Activated naive CD4-positive, alpha-beta T cell treated with anti-CD3 and anti-CD28 coated beads, Interleukin-2, amount 10 ng/mL, durations not matched to agents 7 days and 5 days (primary cell): ENCODE results near the gene PCCA.
A peak's percentile ranks its signal among the peaks of the same experiment; 100 is the strongest.

Source experiments
- CTCF ChIA-PET: fragments of 350-600 bp; sonication (Branson Sonifier 250); formaldehyde crosslinking; loops from one replicate; lab custom pipeline; 2021; ENCODE audit warnings: antibody characterized with exemption; lab: Charles Lee
- DNase-seq: peaks from one replicate; pipeline ENCODE4 v3.0.0-alpha.2; 2020
- H3K27ac Mint-ChIP-seq: one replicate; pipeline ENCODE4 v1.8.0; 2021; ENCODE audit warnings: mild to moderate bottlenecking, moderate library complexity, mixed read lengths
- H3K27me3 Mint-ChIP-seq: one replicate; pipeline ENCODE4 v1.8.0; 2021; ENCODE audit warnings: mild to moderate bottlenecking, mixed read lengths
- H3K36me3 Mint-ChIP-seq: one replicate; pipeline ENCODE4 v1.8.0; 2021; ENCODE audit warnings: mixed read lengths
- H3K4me1 Mint-ChIP-seq: one replicate; pipeline ENCODE4 v1.8.0; 2021; ENCODE audit warnings: mixed read lengths
- H3K4me3 Mint-ChIP-seq: one replicate; pipeline ENCODE4 v1.8.0; 2021; ENCODE audit warnings: mild to moderate bottlenecking, moderate library complexity, mixed read lengths
- H3K9me3 Mint-ChIP-seq: one replicate; pipeline ENCODE4 v1.8.0; 2021; ENCODE audit warnings: mixed read lengths

PCCA gene

DNA sequence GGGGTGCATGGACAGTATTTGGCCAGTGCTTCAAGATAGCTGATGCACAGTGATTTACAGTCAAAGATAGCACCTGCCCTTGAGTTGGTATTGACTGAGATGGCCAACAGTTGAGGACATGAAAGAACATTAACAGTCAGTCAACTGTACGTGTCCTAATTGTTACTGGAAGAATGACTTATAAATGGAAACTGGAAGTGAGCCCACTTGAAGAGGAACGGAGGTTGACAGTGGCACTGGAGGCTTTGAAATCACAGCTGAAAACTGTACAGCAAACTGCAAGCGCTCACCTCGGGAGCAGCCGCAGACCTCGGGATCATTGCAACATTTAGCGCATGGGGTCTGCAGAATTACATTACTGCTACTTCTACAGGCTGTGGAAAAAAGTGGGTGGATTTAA lies 422.6 kb downstream of the PCCA start:
- H3K27ac Mint-ChIP-seq, result no peak overlapping the region
- no peaks in the 10 kb centered on the region for H3K9me3 Mint-ChIP-seq
- no peak for DNase-seq
- CTCF ChIA-PET, result interaction anchor here (1.0 kb wide), 1 partner anchor 853 kb away, joined by 3 read pairs; no protein-coding TSS in a partner anchor
- H3K4me1 Mint-ChIP-seq, result peaks cover 16% of the 10 kb centered on the region
- no peak overlapping the region for H3K4me3 Mint-ChIP-seq
- H3K27me3 Mint-ChIP-seq, result no peaks in the 10 kb centered on the region
- no peaks in the 10 kb centered on the region for H3K36me3 Mint-ChIP-seq

DNA sequence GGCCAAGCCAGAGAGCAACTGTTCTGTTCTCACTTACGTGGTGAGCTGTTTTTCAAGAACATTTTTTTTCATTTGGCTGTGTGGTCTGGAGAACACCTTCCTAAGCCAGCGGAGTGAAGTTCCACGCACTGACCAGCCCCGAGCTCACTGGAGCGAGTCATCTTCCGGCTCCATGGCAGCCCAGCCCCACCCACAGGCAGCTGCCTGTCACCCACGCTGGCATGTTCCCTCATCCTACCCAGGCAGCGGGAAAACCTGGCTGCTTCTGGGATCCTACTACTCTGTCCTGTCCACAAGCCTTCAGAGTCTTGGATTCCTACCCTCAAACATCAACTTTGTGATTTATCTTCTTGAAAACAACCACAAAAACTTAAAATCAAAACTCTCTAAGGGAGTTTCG lies 423.5 kb downstream of the PCCA start:
- CTCF ChIA-PET, result interaction anchor here (1.6 to 3.8 kb wide), 3 partner anchors 323 to 856 kb away, joined by 4 to 17 read pairs (median 7); no protein-coding TSS in a partner anchor
- Mint-ChIP-seq H3K4me3 (no peak overlapping the region), H3K36me3 (no peaks in the 10 kb centered on the region), H3K27me3 (no peaks in the 10 kb centered on the region), H3K4me1 (peaks cover 8% of the 10 kb centered on the region), H3K9me3 (no peaks in the 10 kb centered on the region), H3K27ac (no peak overlapping the region)
- DNase-seq, result no peak

DNA sequence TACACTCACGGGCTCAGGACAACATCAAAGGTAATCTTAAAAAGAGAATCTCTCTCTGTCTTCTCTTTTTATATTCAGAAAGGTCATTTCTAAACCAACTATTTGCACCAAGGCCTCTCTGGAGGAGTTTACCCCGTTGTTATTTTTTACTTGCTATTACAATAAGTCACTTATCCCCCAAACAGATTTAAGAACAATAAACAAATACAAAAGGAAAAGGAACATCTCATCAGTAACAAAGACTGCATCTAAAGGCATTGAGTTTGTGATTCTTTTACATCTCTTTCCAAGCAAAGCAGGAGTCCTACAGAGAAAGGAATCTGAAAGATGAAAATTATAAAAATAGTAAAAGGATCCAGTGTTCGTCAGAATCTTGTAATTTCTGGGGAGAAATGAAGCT lies 424.3 kb downstream of the PCCA start:
- CTCF ChIA-PET, result interaction anchor here (1.6 to 3.8 kb wide), 3 partner anchors 323 to 857 kb away, joined by 4 to 17 read pairs (median 7); no protein-coding TSS in a partner anchor
- Mint-ChIP-seq H3K4me1 (peaks cover 14% of the 10 kb centered on the region), H3K9me3 (no peaks in the 10 kb centered on the region), H3K27me3 (no peaks in the 10 kb centered on the region), H3K4me3 (no peak overlapping the region), H3K36me3 (no peaks in the 10 kb centered on the region), H3K27ac (no peak overlapping the region)
- DNase-seq, result no peak

DNA sequence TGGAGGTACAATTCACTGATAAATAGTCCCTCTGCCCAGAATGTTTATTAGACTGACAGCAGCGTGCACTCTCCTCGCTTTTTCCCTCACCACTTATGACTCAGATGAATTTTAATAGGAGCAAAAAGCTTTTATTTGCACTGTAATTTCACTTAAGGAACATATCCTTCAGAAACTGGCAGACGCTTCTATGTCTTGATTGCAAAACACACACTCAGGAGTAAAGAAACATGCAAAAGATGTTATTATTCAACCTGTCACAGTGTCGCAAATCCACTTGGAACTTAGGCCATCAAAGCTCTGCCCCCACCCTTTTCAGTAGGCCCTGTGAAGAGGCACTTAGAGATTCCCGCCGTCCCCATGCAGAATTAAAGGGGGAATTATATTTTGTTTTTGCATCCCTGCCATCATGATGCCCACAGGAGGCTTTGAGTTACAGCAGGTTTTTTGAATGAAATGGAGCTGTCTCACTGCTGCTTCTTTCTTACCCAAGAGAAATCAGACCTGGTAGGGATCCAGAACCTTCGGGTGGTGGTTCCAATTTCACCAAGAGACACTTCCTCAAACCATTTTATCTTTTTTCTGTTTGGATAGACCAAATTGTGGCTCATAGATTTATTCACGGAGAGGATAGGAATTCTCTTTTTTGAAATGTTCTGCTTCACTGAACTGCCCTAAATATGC lies 425.2 kb downstream of the PCCA start:
- no peak for DNase-seq
- CTCF ChIA-PET, result interaction anchor here (0.6 to 3.8 kb wide), 17 partner anchors 12 to 858 kb away, joined by 3 to 21 read pairs (median 4); no protein-coding TSS in a partner anchor
- Mint-ChIP-seq H3K36me3 (no peaks in the 10 kb centered on the region), H3K4me3 (no peak overlapping the region), H3K27ac (no peak overlapping the region), H3K4me1 (peaks cover 18% of the 10 kb centered on the region), H3K27me3 (no peaks in the 10 kb centered on the region), H3K9me3 (no peaks in the 10 kb centered on the region)

DNA sequence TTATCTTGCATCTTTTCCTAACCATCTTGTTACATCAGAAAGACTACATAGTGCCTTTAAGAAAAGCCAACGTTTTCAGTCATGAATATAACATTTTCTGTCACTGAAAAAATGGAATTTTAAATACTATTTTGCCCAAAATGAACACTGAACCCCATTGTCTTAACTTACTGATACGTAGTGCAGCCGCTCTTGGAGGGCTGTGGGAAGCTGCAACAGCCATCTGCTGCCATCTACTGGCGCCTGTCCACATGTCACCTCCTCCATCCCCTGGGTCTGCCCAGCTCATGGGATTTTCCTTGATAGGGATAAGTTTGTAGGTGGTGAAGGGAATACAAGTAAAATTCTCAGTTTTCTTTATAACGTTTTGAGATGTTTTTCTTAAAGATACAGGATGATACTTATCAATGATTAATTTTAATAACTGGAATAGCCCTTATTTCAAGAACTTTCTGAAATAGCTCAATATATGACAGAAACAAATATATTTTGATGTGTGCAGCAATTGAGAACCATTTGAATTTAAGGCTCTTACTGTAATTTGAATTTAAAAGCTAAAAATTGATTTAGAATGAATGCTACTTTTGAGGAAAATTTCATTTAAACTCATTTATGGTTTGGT lies 426.0 kb downstream of the PCCA start:
- CTCF ChIA-PET, result interaction anchor here (0.6 to 3.8 kb wide), 28 partner anchors 8 to 861 kb away, joined by 3 to 21 read pairs (median 4); no protein-coding TSS in a partner anchor
- no peaks in the 10 kb centered on the region for H3K27me3 Mint-ChIP-seq
- no peak overlapping the region for H3K27ac Mint-ChIP-seq
- peaks cover 18% of the 10 kb centered on the region for H3K4me1 Mint-ChIP-seq
- no peak overlapping the region for H3K4me3 Mint-ChIP-seq
- no peaks in the 10 kb centered on the region for H3K36me3 Mint-ChIP-seq
- no peaks in the 10 kb centered on the region for H3K9me3 Mint-ChIP-seq
- peak; percentile 83 for DNase-seq

DNA sequence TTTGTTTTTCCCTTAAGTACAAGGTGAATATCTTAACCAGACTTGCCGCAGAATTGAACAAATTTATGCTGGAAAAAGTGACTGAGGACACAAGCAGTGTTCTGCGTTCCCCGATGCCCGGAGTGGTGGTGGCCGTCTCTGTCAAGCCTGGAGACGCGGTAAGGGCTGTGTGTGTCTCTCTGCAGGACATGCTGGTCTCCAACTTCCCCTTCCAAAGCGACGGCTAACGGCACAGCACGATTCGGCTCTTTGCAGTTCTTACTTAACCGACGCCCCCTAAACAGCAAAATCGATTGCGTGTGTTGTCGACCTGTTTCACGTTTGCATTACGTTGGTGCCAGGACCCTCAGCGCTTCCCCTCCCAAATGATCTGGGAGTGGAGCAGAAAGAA lies 426.5 kb downstream of the PCCA start:
- Mint-ChIP-seq H3K9me3 (no peaks in the 10 kb centered on the region), H3K27ac (no peak overlapping the region), H3K36me3 (no peaks in the 10 kb centered on the region), H3K4me1 (peaks cover 18% of the 10 kb centered on the region), H3K27me3 (no peaks in the 10 kb centered on the region), H3K4me3 (no peak overlapping the region)
- DNase-seq, result no peak
- CTCF ChIA-PET, result interaction anchor here (0.6 to 3.8 kb wide), 25 partner anchors 8 to 861 kb away, joined by 3 to 21 read pairs (median 4); no protein-coding TSS in a partner anchor

DNA sequence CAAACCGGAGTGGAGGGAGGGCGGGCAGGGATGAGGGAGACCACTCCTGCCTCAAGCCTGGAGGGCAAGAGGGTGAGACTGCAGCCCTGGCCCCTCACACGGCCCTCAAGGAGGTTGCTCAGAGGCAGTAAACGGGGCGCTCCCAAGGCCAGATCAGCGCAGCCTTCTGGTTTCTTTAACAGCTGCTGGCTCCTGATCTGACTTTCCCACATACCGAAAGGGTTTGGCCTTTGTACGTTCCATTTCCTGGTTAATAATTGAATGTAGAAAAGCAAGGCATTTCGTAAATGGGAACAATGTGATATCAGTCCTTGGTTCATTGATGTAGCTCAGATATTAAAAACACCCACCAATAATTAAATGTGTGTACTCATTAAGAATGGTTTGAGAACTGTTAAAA lies 428.2 kb downstream of the PCCA start:
- H3K36me3 Mint-ChIP-seq, result no peaks in the 10 kb centered on the region
- H3K27ac Mint-ChIP-seq, result no peak overlapping the region
- CTCF ChIA-PET, result interaction anchor here (0.7 kb wide), 1 partner anchor 282 kb away, joined by 3 read pairs; no protein-coding TSS in a partner anchor
- no peaks in the 10 kb centered on the region for H3K9me3 Mint-ChIP-seq
- no peak overlapping the region for H3K4me3 Mint-ChIP-seq
- no peak for DNase-seq
- peaks cover 27% of the 10 kb centered on the region for H3K4me1 Mint-ChIP-seq
- H3K27me3 Mint-ChIP-seq, result no peaks in the 10 kb centered on the region

DNA sequence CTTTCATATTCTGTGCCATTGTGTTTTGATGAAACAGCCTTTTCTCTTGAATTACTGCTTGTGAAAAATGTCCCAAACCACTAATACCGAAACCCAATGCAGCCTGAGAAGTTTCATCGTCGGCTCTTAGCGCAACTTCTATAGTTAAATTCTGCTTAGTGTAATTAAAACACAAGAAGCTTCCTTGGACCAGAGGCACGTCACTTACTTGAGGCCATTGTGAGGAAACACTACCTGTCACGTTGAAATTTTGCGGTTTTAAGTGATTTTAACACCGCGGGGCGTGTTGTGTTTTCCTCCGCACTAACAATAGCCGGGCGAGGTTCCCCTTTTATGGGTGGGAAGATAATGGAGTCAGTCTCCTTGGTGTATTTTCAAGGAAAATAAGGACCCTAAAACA lies 428.8 kb downstream of the PCCA start:
- Mint-ChIP-seq H3K4me1 (peaks cover 30% of the 10 kb centered on the region), H3K27ac (no peak overlapping the region), H3K27me3 (no peaks in the 10 kb centered on the region), H3K4me3 (no peak overlapping the region), H3K36me3 (no peaks in the 10 kb centered on the region), H3K9me3 (no peaks in the 10 kb centered on the region)
- DNase-seq, result no peak
- CTCF ChIA-PET, result no interaction called here

DNA sequence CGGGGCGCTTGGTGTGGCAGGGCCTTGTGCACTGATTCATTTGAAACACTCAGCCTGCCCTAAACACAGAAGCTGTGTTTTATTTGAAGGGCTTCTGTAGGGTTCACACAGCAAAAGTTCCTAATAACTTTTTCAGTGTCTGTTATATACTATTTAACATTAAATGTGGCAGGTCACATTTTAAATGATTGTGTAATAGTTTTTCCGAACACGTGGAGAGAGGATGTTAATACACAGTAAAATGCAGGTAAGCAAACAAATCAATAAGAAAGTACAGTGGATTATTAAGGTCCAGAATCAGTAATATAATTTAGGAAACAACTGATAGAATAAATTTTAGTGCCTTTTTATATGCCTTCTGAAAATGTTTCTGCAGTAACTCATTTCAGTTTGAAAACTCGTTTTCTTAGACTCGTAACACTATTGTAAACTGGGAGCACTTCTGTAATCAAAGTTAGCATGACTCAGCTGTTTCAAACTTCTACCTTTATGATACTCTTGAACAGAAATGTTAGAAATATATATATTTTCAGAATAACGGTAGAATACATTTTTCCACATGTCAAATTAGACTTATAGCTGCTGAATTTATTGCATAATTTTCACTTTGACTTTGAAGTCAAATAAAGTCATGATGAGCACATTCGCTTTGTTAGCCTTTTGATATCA lies 429.6 kb downstream of the PCCA start:
- peaks cover 32% of the 10 kb centered on the region for H3K4me1 Mint-ChIP-seq
- H3K4me3 Mint-ChIP-seq, result no peak overlapping the region
- H3K27me3 Mint-ChIP-seq, result no peaks in the 10 kb centered on the region
- CTCF ChIA-PET, result no interaction called here
- no peak overlapping the region for H3K27ac Mint-ChIP-seq
- H3K9me3 Mint-ChIP-seq, result no peaks in the 10 kb centered on the region
- H3K36me3 Mint-ChIP-seq, result no peaks in the 10 kb centered on the region
- DNase-seq, result no peak

DNA sequence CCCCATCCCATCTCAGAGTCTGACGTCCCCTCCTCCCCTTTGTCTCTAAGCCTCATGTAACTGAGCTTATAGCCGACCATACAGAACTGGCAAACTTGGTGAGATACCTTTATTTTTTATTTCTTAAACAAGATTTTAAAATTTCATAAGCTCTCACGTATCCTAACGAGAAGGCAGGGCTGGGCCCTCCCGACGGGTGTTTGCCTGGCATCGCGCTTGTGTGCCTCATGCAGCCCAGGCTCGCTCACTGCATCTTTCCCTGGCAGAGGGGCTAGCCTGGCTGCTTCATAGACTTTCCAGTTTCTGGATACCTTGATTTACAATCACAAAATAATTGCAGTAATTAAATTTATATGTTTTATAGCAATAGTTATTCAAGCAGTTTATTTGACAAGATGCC lies 430.7 kb downstream of the PCCA start:
- peaks cover 31% of the 10 kb centered on the region for H3K4me1 Mint-ChIP-seq
- DNase-seq, result no peak
- H3K4me3 Mint-ChIP-seq, result no peak overlapping the region
- H3K27ac Mint-ChIP-seq, result no peak overlapping the region
- no peaks in the 10 kb centered on the region for H3K36me3 Mint-ChIP-seq
- CTCF ChIA-PET, result interaction anchor here (0.6 kb wide), 1 partner anchor 57 kb away, joined by 3 read pairs; no protein-coding TSS in a partner anchor
- no peaks in the 10 kb centered on the region for H3K27me3 Mint-ChIP-seq
- H3K9me3 Mint-ChIP-seq, result no peaks in the 10 kb centered on the region

DNA sequence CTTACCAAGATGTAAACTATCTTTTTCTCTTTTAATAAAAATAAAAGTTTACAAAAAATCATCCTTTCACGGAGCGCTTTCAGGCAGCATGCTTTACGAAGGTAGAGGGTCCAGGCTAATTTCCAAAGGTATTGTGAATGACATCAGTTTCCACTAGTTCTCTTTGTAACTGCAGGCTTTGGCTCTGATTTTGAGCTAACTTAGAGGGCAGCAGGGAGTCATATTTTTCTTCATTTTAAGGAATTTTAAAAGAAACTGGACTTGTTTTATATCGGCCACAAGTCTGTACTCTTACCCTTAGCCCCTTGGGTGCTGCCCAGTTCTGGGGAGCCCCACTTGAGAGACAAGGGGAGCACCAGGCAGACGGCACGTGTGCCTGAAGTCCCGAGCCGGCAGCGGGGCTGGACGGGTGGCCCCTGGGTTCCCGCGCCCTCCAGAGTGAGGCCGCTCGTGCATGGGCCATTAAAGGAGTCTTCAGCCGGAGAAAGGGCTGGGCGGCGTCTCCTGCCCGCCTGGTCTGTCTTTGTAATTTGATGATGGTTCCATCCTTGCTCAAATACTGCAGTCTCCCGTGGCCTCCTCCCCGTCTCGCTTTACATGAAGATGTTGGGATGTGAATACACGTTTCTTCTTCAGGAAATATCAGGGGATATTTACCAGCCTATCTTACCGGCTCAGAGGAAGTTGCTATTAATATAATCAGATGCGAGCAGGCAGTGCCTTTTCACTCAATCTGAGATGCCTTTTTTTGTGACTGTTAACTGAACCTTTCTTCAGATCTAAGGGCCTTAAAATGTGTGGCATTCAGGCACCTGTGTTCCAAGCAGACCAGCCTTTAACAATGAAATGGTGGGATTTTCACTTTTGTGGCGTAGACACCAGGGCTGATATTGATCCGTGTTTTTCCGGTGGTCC lies 432.3 kb downstream of the PCCA start:
- H3K36me3 Mint-ChIP-seq, result no peaks in the 10 kb centered on the region
- H3K27me3 Mint-ChIP-seq, result no peaks in the 10 kb centered on the region
- peaks cover 28% of the 10 kb centered on the region for H3K4me1 Mint-ChIP-seq
- no peak overlapping the region for H3K27ac Mint-ChIP-seq
- no peak overlapping the region for H3K4me3 Mint-ChIP-seq
- H3K9me3 Mint-ChIP-seq, result no peaks in the 10 kb centered on the region
- DNase-seq, result no peak
- CTCF ChIA-PET, result no interaction called here

DNA sequence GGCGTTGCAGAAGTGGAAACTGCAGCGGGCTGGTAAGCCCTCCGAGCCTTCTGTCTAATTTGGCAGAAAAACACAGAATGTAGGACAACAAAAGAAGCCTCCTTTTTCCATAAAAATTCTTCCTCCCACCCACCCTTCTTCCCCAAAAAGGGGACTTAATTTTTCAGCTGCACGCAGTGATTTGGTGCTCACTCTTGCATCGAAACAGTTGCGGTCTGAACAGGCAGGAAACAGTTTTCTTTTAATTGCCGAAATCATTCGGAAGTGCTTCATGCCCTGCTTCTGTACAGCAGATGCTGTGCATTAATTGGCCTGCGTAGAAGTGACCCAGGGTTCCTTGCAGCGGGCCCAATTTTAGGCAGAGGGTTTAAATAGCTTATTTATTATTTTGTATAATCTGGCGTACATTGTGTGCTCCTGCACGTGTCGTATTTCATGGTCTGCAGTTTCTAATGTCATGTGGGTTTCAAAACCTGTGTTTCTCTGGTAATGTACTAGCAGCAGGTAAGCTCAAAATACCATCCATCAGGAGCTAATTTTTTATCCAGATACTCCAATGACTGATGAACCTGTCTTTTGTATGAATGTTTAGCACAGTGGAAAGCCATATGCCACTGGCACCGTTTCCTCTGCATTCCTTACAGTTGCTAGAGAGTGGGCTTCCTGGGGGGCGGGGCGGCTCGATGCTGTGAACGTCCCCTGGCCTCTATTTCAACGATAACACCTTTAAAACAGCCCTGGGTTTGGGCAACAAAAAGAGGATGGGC lies 433.1 kb downstream of the PCCA start:
- Mint-ChIP-seq H3K27ac (peak overlapping the region; percentile 64), H3K4me3 (no peak overlapping the region), H3K4me1 (peaks cover 28% of the 10 kb centered on the region), H3K36me3 (no peaks in the 10 kb centered on the region), H3K27me3 (no peaks in the 10 kb centered on the region), H3K9me3 (no peaks in the 10 kb centered on the region)
- CTCF ChIA-PET, result no interaction called here
- DNase-seq, result no peak
